K562 (cell line): Measurements from ENCODE around the gene SLC3A2. TPM values are rescaled to one million over a fixed set of nuclear protein-coding genes. Genes with fewer than 3 reads are reported as not detected.

ENCODE experiments used
- CBX8 ChIP-seq: fragments of 200-600 bp; sonication (generic); IDR thresholded peaks from 2 replicates; pipeline ENCODE4 v1.6.1; 2012; ENCODE audit warnings: borderline replicate concordance, mixed run types, low read depth, mild to moderate bottlenecking, moderate library complexity, mixed read lengths, low read length, control low read depth, inconsistent platforms; ENCODE audit not compliant: poor library complexity, severe bottlenecking; ENCODE audit errors: extremely low read depth
- DNMT1 ChIP-seq: fragments of 450-650 bp; IDR thresholded peaks from 2 replicates; pipeline ENCODE4 v1.6.1; 2016; ENCODE audit warnings: antibody characterized with exemption, mild to moderate bottlenecking
- FOSL1 ChIP-seq: fragments of 200-800 bp; sonication (Bioruptor generic); conservative IDR thresholded peaks from 2 replicates; pipeline ENCODE4 v1.6.1; 2016; ENCODE audit warnings: missing genetic modification characterization, missing compliant biosample characterization
- NFXL1 ChIP-seq: fragments of 450-650 bp; formaldehyde crosslinking; IDR thresholded peaks from 2 replicates; pipeline ENCODE4 v1.4.0; 2021; ENCODE audit warnings: mild to moderate bottlenecking
- TARDBP ChIP-seq: fragments of 450-650 bp; IDR thresholded peaks from 2 replicates; pipeline ENCODE4 v1.6.1; 2016
- polyA plus RNA-seq, 8 experiments: library from polyadenylated mRNA; depleted of rRNA in 4 of 8; stranded (reverse) in 5 of 8; unstranded in 3 of 8; fragments of >200 nt; fragmentation: Nextera tagmentation in 2 of 8; fragmentation: Illumina TruSeq in 1 of 8; extraction: Ambion mirVana in 2 of 8; extraction: Trizol in 1 of 8; gene quantifications; 2 replicates each; pipeline versions ENCODE4 v1.2.1 to v1.2.3, GENCODE V29; 2011 to 2014; ENCODE audit warnings: inconsistent platforms in 1 of 8, missing spikeins in 1 of 8
- total RNA-seq, 7 experiments: library from RNA; depleted of rRNA in 6 of 7; stranded (reverse); fragments of >200 nt in 6 of 7; fragmentation: Illumina TruSeq in 2 of 7; extraction: Trizol in 2 of 7; gene quantifications; 2 replicates each; pipeline versions ENCODE4 v1.2.1 to v1.2.3, GENCODE V29; 2011 to 2021; ENCODE audit warnings: low replicate concordance in 1 of 7
- TF ChIP-seq, protein P1 (sequence below): fragments of 150-350 bp; conservative IDR thresholded peaks from 2 replicates; pipeline ENCODE4 v1.6.1; 2014; ENCODE audit warnings: low read length
- TF ChIP-seq, protein P2 (sequence below), 2 experiments: fragments of 450-650 bp in 1 of 2; sonication (generic) in 1 of 2; formaldehyde crosslinking in 1 of 2; IDR thresholded peaks; 2 replicates each; pipeline versions ENCODE4 v1.7.1 to v1.9.0; 2016 to 2022; ENCODE audit warnings: inconsistent platforms in 1 of 2, mild to moderate bottlenecking in 1 of 2, missing genetic modification reagents in 1 of 2
- TF ChIP-seq, protein P3 (sequence below): sonication (generic); formaldehyde crosslinking; IDR thresholded peaks from 2 replicates; pipeline ENCODE4 v1.8.1; 2023; ENCODE audit warnings: mild to moderate bottlenecking, missing genetic modification reagents
- TF ChIP-seq, protein P4 (sequence below), 2 experiments: fragments of 450-650 bp in 1 of 2; sonication (generic) in 1 of 2; formaldehyde crosslinking in 1 of 2; IDR thresholded peaks in 1 of 2; conservative IDR thresholded peaks in 1 of 2; 2 replicates each; pipeline versions ENCODE4 v1.6.1 to v1.8.1; 2016 to 2023; ENCODE audit warnings: mild to moderate bottlenecking in 2 of 2, moderate library complexity in 2 of 2, inconsistent platforms in 1 of 2, missing genetic modification reagents in 1 of 2
- TF ChIP-seq, protein P5 (sequence below): fragments of 250-450 bp; sonication (Bioruptor Pico); IDR thresholded peaks from 2 replicates; pipeline ENCODE4 v1.6.1; 2021; ENCODE audit warnings: mild to moderate bottlenecking

The SLC3A2 gene
- total and polyA plus RNA-seq, 9 of the 15 experiments (the other 6 are each of a cell fraction or from before 2014, with no cell fraction given) = 20.0 to 296 (median 214) TPM

DNA sequence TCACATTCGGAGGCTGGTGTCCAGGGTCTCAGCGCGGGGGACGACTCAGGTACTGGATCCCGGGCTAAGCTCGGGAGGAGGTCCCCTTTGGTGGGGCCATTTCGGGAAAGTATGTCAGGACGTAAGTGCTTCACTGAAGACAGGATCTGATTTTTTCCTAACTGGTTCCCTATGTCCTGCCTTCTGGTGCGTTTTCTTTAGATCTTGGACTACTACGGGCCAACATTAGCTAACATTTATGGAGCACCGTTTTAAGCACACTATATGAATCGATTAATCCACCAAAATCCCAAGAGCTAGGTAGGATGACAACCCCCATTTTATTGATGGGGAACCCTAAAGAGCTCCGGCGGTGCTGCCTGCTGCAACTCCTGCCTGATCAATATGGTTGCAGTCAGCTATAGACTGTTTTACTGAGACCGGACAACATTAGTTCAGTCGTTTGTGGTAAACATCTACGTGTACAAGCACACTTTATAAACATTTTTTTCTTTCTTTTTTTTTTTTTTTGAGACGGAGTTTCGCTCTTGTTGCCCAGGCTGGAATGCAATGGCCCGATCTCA is 24.3 kb upstream of the SLC3A2 start (continued):
- TF ChIP-seq, protein P1, sequence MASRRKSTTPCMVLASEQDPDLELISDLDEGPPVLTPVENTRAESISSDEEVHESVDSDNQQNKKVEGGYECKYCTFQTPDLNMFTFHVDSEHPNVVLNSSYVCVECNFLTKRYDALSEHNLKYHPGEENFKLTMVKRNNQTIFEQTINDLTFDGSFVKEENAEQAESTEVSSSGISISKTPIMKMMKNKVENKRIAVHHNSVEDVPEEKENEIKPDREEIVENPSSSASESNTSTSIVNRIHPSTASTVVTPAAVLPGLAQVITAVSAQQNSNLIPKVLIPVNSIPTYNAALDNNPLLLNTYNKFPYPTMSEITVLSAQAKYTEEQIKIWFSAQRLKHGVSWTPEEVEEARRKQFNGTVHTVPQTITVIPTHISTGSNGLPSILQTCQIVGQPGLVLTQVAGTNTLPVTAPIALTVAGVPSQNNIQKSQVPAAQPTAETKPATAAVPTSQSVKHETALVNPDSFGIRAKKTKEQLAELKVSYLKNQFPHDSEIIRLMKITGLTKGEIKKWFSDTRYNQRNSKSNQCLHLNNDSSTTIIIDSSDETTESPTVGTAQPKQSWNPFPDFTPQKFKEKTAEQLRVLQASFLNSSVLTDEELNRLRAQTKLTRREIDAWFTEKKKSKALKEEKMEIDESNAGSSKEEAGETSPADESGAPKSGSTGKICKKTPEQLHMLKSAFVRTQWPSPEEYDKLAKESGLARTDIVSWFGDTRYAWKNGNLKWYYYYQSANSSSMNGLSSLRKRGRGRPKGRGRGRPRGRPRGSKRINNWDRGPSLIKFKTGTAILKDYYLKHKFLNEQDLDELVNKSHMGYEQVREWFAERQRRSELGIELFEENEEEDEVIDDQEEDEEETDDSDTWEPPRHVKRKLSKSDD = no peak
- no peak for TF ChIP-seq CBX8
- TF ChIP-seq DNMT1 = no peak
- TF ChIP-seq, protein P2, sequence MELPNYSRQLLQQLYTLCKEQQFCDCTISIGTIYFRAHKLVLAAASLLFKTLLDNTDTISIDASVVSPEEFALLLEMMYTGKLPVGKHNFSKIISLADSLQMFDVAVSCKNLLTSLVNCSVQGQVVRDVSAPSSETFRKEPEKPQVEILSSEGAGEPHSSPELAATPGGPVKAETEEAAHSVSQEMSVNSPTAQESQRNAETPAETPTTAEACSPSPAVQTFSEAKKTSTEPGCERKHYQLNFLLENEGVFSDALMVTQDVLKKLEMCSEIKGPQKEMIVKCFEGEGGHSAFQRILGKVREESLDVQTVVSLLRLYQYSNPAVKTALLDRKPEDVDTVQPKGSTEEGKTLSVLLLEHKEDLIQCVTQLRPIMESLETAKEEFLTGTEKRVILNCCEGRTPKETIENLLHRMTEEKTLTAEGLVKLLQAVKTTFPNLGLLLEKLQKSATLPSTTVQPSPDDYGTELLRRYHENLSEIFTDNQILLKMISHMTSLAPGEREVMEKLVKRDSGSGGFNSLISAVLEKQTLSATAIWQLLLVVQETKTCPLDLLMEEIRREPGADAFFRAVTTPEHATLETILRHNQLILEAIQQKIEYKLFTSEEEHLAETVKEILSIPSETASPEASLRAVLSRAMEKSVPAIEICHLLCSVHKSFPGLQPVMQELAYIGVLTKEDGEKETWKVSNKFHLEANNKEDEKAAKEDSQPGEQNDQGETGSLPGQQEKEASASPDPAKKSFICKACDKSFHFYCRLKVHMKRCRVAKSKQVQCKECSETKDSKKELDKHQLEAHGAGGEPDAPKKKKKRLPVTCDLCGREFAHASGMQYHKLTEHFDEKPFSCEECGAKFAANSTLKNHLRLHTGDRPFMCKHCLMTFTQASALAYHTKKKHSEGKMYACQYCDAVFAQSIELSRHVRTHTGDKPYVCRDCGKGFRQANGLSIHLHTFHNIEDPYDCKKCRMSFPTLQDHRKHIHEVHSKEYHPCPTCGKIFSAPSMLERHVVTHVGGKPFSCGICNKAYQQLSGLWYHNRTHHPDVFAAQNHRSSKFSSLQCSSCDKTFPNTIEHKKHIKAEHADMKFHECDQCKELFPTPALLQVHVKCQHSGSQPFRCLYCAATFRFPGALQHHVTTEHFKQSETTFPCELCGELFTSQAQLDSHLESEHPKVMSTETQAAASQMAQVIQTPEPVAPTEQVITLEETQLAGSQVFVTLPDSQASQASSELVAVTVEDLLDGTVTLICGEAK (IDR thresholded peaks at IDR 0.05) = peak; percentile 8; the same call in 1 of the 2 replicates
- TF ChIP-seq, protein P2 (CRISPR knock-in tag; IDR thresholded peaks at IDR 0.05) = no peak
- TF ChIP-seq, protein P3, sequence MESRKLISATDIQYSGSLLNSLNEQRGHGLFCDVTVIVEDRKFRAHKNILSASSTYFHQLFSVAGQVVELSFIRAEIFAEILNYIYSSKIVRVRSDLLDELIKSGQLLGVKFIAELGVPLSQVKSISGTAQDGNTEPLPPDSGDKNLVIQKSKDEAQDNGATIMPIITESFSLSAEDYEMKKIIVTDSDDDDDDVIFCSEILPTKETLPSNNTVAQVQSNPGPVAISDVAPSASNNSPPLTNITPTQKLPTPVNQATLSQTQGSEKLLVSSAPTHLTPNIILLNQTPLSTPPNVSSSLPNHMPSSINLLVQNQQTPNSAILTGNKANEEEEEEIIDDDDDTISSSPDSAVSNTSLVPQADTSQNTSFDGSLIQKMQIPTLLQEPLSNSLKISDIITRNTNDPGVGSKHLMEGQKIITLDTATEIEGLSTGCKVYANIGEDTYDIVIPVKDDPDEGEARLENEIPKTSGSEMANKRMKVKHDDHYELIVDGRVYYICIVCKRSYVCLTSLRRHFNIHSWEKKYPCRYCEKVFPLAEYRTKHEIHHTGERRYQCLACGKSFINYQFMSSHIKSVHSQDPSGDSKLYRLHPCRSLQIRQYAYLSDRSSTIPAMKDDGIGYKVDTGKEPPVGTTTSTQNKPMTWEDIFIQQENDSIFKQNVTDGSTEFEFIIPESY = 0 out of 2 replicates have a peak, but pooled peaks have one; percentile 28
- TF ChIP-seq, protein P4, sequence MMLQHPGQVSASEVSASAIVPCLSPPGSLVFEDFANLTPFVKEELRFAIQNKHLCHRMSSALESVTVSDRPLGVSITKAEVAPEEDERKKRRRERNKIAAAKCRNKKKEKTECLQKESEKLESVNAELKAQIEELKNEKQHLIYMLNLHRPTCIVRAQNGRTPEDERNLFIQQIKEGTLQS (IDR thresholded peaks at IDR 0.05) = peak; percentile 5; the same call in 1 of the 2 replicates
- TF ChIP-seq, protein P4 (CRISPR knock-in tag; conservative IDR thresholded peaks at IDR 0.05) = no peak
- no peak for TF ChIP-seq NFXL1 (CRISPR knock-in tag)
- TF ChIP-seq FOSL1 (tag) = peak; percentile 26; the same call in 1 of the 2 replicates
- TF ChIP-seq, protein P5, sequence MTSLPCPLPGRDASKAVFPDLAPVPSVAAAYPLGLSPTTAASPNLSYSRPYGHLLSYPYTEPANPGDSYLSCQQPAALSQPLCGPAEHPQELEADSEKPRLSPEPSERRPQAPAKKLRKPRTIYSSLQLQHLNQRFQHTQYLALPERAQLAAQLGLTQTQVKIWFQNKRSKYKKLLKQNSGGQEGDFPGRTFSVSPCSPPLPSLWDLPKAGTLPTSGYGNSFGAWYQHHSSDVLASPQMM (CRISPR knock-in tag) = no peak
- no peak for TF ChIP-seq TARDBP
